RWPE1 (cell line): ENCODE results near the gene CRPPA.

Source experiments
- CTCF ChIA-PET: fragments of 350-600 bp; sonication (Branson Sonifier 250); formaldehyde crosslinking; extraction: SDS; loops from one replicate; lab custom pipeline; 2021; lab: Yijun Ruan, JAX
- POLR2A ChIA-PET: fragments of 400-600 bp; formaldehyde crosslinking; extraction: SDS; loops from one replicate; lab custom pipeline; 2020; ENCODE audit warnings: antibody characterized with exemption; ENCODE audit not compliant: low non-redundant PET; lab: Yijun Ruan, JAX
- DNase-seq: peaks from one replicate; pipeline ENCODE4 v3.0.0; 2012; ENCODE audit warnings: low spot score
- H3K27ac ChIP-seq: fragments of 450-650 bp; 2 replicates; pipeline ENCODE4 v1.5.1; 2017
- TF ChIP-seq, protein P1 (sequence below): fragments of 450-650 bp; conservative IDR thresholded peaks from 2 replicates; pipeline ENCODE4 v1.5.1; 2017; ENCODE audit warnings: low read depth, mild to moderate bottlenecking

Gene CRPPA

DNA sequence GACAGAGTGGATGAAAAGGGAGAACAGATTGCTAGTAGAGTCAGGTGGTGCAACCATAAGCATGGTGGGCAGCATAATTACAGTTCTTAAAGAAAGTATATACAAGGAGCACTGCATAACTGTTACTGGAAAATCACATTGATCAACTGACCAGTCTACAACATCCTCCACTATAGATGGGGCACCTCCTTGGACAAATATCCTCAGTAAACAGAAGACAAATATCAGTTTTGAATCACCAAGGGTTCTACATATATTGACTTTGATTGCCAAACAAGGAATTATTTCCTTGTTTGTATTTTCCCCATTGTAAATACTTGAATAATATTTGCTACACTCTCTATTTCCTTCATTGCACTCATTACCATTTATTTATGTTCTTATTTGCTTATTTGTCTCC lies 17.6 kb upstream of the CRPPA start:
- ChIA-PET POLR2A (no interaction called here), CTCF (no interaction called here)
- DNase-seq, result no peak
- TF ChIP-seq, protein P1, sequence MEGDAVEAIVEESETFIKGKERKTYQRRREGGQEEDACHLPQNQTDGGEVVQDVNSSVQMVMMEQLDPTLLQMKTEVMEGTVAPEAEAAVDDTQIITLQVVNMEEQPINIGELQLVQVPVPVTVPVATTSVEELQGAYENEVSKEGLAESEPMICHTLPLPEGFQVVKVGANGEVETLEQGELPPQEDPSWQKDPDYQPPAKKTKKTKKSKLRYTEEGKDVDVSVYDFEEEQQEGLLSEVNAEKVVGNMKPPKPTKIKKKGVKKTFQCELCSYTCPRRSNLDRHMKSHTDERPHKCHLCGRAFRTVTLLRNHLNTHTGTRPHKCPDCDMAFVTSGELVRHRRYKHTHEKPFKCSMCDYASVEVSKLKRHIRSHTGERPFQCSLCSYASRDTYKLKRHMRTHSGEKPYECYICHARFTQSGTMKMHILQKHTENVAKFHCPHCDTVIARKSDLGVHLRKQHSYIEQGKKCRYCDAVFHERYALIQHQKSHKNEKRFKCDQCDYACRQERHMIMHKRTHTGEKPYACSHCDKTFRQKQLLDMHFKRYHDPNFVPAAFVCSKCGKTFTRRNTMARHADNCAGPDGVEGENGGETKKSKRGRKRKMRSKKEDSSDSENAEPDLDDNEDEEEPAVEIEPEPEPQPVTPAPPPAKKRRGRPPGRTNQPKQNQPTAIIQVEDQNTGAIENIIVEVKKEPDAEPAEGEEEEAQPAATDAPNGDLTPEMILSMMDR, result no peak
- no peak overlapping the region for H3K27ac ChIP-seq

DNA sequence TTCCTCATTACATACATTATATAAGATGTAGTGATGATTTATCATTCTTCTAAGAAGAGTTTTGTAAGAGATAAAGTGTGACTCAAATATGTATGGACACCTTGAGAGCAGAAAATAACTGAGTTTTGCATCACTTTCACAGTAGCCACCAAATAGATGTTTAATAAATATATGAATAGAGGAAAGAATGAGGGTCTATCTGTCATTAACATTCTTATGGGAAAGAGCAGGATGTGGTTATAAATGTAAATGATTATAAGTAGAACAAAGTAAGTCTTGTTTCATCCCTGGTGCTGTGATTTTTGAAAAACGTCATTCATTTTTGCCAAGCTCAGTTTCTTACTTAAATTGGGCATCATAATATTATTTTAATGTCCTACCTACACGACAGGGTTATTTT lies 15.0 kb upstream of the CRPPA start:
- POLR2A ChIA-PET, result no interaction called here
- no peak for DNase-seq
- TF ChIP-seq, protein P1, result no peak
- H3K27ac ChIP-seq, result no peak overlapping the region
- CTCF ChIA-PET, result interaction anchor here (0.6 kb wide), 2 partner anchors 51 to 261 kb away, joined by 3 to 7 read pairs; no protein-coding TSS in a partner anchor

DNA sequence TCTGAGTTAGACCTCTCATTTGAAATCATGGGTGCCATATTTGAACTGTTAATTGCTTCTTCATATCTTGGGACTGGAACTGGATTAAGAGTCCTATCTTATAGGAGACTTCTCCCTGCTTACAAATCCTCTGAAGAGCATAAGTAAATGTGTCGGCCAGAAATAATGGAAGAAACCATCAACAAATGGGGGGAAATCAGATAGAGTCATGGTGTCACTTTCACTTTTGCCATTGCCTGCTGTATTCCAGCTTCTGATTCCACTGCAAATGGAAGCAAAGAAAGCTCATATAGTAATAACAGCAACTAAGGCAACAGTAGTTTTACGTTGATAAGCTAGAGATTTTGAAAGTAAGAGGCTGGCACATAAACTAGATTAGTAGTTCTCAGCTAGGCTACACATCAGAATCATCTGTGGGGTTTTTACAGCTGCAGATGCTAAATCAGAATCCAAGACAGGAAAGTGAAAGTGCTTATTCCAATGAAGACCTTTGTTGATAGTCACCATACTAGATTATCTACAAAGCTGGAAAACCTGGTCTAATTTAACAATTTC lies 12.3 kb upstream of the CRPPA start:
- no peak overlapping the region for H3K27ac ChIP-seq
- TF ChIP-seq, protein P1, result no peak
- POLR2A ChIA-PET, result no interaction called here
- CTCF ChIA-PET, result interaction anchor here (0.5 to 1.5 kb wide), 3 partner anchors 120 to 1405 kb away, joined by 4 to 7 read pairs (median 4); no protein-coding TSS in a partner anchor
- no peak for DNase-seq

DNA sequence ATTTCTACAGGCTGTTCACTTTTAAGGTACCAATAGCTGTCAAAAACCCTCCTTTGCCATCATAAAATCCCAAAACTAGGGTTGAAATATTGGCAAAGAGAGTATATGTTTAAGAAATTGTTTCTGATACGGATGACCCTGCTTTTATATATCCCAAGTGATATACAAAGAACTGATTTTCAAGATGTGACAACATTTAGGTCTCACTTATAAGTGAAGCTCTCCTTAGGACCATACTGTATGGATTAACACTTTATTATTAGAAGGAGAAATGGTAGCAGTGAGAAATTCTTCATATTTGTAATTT lies 11.0 kb upstream of the CRPPA start:
- ChIA-PET CTCF (interaction anchor here (0.6 to 0.8 kb wide), 2 partner anchors 37 to 132 kb away, joined by 3 to 5 read pairs; no protein-coding TSS in a partner anchor), POLR2A (interaction anchor here (0.5 kb wide), 1 partner anchor 15 kb away, joined by 4 read pairs; no protein-coding TSS in a partner anchor)
- TF ChIP-seq, protein P1, result no peak
- no peak overlapping the region for H3K27ac ChIP-seq
- DNase-seq, result no peak

DNA sequence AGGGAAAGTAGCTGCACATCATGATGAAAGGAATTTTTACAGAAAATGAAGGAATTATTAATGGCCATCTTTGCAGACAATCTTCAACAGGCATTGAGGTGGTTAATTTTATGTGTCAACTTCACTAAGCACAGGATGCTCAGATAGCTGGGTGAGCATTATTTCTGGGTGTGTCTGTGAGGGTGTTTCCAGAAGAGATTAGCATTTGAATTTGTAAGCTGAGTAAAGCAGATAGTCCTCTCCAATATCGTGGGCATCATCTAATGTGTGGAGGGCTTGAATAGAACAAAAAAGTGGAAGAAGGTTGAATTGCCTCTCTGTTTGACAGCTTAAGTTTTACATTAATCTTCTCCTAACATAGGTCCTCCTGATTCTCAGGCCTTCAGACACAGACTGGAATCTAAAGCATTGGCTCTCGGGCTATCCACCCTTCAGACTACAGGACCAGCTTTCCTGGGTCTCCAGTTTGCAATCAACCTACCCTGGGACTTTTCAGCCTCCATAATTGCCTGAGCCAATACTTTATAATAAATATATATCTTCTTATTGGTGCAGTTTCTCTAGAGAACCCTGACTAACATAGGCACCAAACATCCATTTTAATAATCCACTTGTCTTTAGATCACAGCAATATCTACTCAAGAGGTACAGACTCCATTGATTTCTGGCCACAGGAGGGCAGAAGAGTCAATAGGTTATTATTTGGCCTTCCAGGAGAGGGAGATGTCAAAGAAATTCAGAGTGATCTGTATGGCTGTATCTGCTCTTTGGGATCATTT lies 10.5 kb upstream of the CRPPA start:
- peak; percentile 50 for DNase-seq
- ChIA-PET CTCF (interaction anchor here (0.6 to 0.8 kb wide), 3 partner anchors 14 to 133 kb away, joined by 3 to 5 read pairs (median 5); no protein-coding TSS in a partner anchor), POLR2A (interaction anchor here (0.5 kb wide), 1 partner anchor 15 kb away, joined by 4 read pairs; no protein-coding TSS in a partner anchor)
- H3K27ac ChIP-seq, result no peak overlapping the region
- TF ChIP-seq, protein P1, result peak; percentile 20; the same call in 1 of the 2 replicates

DNA sequence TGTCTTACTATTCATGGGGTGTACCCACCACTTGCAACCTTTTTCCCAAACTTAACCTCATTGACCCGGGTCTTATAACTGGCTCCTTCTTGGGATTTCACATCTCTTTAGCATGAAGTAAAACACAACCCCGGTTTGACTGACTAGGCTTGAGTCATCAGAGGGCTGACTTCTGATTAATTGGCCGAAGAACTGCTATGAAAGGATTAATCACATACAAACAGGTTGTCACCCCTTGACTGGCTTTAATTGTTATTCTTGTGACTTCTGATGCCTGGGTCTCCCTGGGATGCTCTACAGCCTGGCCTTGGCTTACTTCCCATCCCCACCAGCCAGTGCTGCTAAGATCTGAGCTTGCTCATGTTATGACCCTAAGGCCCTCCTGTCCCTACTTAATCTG lies 8.8 kb upstream of the CRPPA start:
- ChIA-PET POLR2A (no interaction called here), CTCF (no interaction called here)
- TF ChIP-seq, protein P1, result no peak
- no peak overlapping the region for H3K27ac ChIP-seq
- DNase-seq, result peak; percentile 17
